ENCODE results near the gene ZNF121.
"Not testable (repeated sequence)": the region's sequence is repeated elsewhere in the genome, so short reads cannot be mapped to it uniquely, and the experiment has no call there.

ZNF121 gene

DNA sequence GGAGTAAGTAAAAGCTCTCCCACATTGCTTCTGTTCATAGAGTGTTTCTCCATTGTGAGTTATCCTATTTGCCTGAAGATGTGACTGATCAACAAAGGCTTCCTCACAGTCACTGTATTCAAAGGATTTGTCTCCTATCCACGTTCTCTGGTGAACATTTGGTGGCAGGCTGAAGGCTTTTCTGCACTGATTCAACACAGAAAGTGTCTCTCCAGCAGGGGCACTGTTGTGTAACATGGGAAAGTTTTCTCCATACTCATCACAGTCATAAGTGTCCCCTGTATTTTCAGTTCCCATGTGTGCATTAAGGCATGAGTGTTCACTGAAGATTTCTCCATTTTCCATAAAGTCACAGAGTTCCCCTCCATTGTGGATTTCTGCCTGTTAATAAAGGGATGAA lies 17.6 kb downstream of the ZNF121 start:
- TF ChIP-seq, protein P1, sequence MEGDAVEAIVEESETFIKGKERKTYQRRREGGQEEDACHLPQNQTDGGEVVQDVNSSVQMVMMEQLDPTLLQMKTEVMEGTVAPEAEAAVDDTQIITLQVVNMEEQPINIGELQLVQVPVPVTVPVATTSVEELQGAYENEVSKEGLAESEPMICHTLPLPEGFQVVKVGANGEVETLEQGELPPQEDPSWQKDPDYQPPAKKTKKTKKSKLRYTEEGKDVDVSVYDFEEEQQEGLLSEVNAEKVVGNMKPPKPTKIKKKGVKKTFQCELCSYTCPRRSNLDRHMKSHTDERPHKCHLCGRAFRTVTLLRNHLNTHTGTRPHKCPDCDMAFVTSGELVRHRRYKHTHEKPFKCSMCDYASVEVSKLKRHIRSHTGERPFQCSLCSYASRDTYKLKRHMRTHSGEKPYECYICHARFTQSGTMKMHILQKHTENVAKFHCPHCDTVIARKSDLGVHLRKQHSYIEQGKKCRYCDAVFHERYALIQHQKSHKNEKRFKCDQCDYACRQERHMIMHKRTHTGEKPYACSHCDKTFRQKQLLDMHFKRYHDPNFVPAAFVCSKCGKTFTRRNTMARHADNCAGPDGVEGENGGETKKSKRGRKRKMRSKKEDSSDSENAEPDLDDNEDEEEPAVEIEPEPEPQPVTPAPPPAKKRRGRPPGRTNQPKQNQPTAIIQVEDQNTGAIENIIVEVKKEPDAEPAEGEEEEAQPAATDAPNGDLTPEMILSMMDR (IDR thresholded peaks at IDR 0.05; ENCODE audit: low read depth, low read length, missing control alignments), result peak; percentile 26
- no peak overlapping the region for H3K4me3 ChIP-seq (ENCODE audit: low read depth, low read length)
- no peak for DNase-seq (ENCODE audit: low read depth)

DNA sequence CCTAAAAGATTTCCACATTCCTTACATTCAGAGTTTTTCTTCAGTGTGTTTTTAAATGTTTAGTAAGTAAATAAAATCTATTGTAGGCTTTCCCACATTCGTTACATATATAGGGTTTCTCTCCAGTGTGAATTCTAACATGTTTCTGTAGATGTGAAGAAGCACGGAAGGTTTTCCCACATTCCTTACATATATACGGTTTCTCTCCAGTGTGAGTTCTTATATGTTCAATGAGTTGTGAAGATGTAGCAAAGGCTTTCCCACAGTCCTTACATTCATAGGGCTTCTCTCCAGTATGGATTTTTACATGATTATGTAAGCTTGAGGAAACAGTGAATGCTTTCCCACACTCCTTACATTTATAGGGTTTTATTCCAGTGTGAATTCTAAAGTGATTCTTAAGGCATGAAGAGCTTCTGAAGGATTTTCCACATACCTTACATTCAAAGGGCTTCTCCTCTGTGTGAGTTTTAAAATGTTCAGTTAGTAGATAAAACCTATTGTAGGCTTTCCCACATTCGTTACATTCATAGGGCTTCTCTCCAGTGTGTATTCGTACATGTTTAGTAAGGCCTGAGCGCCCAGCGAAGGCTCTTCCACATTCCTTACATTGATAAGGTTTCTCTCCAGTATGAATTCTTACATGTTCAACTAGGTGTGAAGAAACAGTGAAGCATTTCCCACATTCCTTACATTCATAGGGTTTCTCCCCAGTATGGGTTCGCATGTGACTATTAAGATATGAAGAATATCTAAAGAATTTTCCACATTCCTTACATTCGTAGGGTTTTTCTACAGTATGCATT lies 18.2 kb downstream of the ZNF121 start:
- no peak overlapping the region for H3K4me3 ChIP-seq (ENCODE audit: low read depth, low read length)
- no peak for DNase-seq (ENCODE audit: low read depth)
- TF ChIP-seq, protein P1 (IDR thresholded peaks at IDR 0.05; ENCODE audit: low read depth, low read length, missing control alignments), result no peak

DNA sequence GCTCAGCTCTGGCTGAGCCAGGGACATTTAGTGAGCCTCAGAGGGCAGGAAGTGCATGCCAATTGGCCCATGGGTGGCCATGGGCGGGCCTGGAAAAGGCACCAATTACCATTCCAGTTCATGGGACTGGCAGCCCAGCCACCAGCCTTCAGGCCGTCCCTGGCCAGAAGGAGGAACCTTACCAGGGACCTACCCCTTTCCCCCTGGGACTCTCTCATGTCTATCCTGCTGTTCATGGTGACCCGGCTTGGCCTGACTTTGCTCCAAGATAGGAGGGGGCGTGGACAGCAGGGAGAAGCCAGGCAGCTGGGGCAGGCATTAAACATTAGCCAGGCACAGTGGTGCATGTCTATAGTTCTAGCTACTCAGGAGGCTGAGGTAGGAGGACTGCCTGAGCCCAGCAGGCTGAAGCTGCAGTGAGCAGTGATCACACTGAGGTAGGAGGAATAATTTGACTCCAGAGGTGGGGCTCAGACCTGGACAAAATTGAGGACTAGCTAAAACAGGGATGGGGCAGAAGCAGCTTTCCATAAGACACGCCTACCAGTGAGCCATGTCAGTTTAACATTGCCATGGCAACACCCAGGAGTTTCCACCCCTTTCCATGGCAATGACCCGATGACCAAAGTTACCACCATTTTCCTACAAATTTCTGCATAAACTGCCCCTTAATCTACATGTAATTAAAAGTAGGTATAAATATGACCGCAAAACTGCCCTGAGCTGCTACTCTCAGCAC lies 31.6 kb downstream of the ZNF121 start:
- TF ChIP-seq, protein P1 (IDR thresholded peaks at IDR 0.05; ENCODE audit: low read depth, low read length, missing control alignments), result no peak
- DNase-seq (ENCODE audit: low read depth), result no peak
- H3K4me3 ChIP-seq (ENCODE audit: low read depth, low read length), result no peak overlapping the region

DNA sequence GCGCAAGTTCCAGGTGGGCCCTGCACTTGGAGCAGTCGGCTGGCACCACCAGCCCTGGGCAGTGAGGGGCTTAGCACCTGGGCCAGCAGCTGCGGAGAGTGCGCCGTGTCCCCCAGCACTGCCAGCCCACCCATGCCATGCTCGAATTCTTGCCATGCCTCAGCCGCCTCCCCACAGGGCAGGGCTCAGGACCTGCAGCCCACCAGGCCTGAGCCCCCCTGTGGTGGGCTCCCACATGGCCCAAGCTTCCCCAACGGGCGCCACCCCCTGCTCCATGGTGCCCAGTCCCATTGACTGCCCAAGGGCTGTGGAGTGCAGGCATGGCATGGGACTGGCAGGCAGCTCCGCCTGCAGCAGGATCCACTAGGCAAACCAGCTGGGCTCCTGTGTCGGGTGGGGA lies 36.4 kb downstream of the ZNF121 start:
- no peak for DNase-seq (ENCODE audit: low read depth)
- TF ChIP-seq, protein P1 (IDR thresholded peaks at IDR 0.05; ENCODE audit: low read depth, low read length, missing control alignments), result no peak
- H3K4me3 ChIP-seq (ENCODE audit: low read depth, low read length), result no peak overlapping the region

DNA sequence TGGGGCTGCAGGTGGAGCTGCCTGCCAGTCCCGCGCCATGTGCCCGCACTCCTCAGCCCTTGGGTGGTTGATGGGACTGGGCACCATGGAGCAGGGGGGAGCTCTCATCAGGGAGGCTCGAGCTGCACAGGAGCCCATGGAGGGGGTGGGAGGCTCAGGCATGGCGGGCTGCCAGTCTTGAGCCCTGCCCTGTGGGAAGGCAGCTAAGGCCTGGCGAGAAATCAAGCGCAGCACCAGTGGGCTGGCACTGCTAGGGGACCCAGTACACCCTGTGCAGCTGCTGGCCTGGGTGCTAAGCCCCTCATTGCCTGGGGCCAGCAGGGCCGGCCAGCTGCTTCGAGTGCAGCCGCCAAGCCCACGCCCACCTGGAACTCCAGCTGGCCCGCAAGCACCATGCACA lies 43.0 kb downstream of the ZNF121 start:
- not testable (repeated sequence) for DNase-seq (ENCODE audit: low read depth); H3K4me3 ChIP-seq (ENCODE audit: low read depth, low read length)

DNA sequence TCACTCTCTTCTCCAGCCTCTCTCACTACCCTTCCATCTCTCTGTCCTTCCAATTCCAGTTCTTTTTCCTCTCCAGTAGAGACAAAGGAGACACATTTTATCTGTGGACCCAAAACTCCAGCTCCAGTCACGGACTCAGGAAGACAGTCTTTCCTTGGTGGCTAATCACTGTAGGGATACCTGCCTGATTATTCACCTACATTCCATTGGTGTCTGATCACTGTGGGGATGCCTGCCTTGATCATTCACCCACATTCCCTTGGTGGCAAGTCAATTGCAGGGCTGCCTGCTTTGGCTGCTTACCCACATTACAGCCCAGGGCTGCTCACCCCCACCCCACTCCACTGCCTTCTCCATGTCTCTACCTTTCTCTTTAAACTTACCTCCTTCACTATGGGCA lies 44.4 kb downstream of the ZNF121 start:
- DNase-seq (ENCODE audit: low read depth); H3K4me3 ChIP-seq (ENCODE audit: low read depth, low read length): not testable (repeated sequence)

DNA sequence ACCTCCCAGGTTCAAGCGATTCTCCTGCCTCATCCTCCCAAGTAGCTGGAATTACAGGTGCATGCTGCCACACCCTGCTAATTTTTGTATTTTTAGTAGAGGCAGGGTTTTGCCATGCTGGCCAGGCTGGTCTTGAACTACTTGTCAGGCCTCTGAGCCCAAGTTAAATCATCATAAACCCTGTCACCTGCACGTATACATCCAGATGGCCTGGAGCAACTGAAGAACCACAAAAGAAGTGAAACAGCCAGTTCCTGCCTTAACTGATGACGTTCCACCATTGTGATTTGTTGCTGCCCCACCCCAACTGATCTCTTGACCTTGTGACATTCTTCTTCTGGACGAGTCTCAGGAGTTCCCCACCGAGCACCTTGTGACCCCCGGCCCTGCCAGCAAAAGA lies 45.1 kb downstream of the ZNF121 start:
- DNase-seq (ENCODE audit: low read depth); H3K4me3 ChIP-seq (ENCODE audit: low read depth, low read length): not testable (repeated sequence)

DNA sequence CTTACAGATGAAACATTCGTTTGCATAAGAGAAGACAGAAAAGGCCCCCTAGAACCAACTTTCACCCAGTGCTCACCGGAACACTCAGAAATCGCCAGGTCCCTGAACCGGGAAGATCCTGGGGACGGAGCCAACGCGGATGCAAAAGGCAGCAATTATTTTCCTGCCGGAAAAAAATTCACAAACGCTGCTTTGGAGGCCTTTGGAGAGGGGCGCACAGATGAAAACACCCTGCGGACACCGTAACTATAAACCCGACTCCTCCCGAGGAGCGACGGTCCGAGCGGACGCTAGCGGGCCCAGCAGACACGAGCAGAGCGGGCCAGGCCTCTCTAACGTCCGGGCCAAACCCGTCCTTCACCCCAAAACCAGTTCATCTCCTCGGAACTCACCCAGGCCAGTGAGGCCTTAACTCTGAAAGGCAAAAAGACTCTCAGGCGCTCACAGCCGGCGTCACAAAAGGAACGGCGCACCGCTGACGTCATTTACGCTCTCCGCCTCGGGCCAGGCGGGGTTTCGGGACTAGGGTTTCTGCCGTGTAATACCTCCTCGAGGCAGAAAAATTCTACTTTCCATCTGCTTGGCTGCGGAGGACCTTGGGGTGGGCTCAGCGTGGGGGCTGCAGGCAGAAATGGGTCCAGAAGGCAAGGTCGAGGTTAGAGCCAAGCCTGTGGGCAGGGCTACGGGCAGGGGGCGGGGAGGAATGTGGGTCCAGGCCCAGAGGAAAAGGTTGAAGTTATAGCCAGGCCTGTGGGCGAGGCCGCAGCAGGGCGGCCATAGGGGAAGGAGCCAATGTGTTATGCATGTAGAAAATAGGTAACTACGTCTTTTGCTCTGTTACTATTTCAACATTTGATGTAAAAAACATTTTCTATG lies 45.9 kb downstream of the ZNF121 start, which contains the start of gene ZNF426:
Gene ZNF426, minus strand, starts transcription at position 463 of the 876 bp plus-strand sequence. CDS start 2,413 bp downstream, outside the sequence.
- DNase-seq (ENCODE audit: low read depth), result peak; percentile 56

More for the DNA sequence above, 45.9 kb downstream of the ZNF121 start, which contains the start of gene ZNF426:
- peak within 1 kb of the TSS; percentile 88 for H3K4me3 ChIP-seq (ENCODE audit: low read depth, low read length)
- TF ChIP-seq, protein P1 (IDR thresholded peaks at IDR 0.05; ENCODE audit: low read depth, low read length, missing control alignments), result no peak
